Measurements from ENCODE around the gene GCC1.

The GCC1 gene

DNA sequence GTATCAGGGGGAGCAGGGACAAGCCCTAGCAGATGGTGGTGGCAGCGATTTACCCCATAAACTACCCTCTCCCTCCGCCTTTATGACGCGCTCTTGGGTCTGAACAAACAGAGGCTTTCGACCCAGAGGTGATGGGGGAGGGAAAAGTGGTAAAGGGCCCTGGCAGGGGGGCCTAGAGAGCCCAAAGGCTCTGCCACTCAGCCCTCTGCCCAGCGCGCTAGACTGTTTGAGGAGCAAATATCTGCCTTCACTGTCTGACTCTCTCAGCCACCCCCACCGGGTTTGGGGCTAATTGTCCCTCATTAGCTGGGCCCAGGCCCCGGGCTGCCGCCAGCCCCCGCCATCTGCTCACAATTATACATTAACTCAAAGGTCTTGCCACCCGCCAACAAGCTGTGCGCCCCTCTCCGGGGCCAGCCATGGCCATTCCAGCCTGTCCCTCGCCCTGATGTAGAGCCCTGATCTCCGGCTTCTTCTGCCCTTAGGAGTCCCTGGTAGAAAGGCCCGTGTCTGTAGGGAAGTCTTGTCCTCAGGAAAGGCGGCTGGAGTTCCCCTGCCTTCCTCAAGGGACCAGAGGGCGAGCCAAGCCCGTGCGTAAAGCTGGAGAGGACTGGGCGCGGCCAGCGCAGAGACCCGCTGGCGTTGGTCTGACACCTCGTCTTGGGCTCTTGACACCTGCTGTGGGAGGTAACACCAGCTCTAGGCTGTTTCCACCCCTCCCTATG, 34.4 kb upstream of the GCC1 start:
- no peak for DNase-seq (ENCODE audit: low spot score)

GRCh38 chr7:127618775-127619174, 33.4 kb upstream of the GCC1 start:
- no peak for TF ChIP-seq CTCF (IDR thresholded peaks at IDR 0.05; ENCODE audit: extremely low read depth, missing control alignments)

More for the DNA sequence above, 34.4 kb upstream of the GCC1 start:
- TF ChIP-seq CTCF (IDR thresholded peaks at IDR 0.05; ENCODE audit: extremely low read depth, missing control alignments), result no peak

GRCh38 chr7:127618042-127618441, 32.6 kb upstream of the GCC1 start, which contains the start of gene PAX4:
PAX4 (minus strand) TSS chr7:127618142; CDS start chr7:127615928, 2,214 bp downstream.
- DNase-seq (ENCODE audit: low spot score), result no peak
- TF ChIP-seq CTCF (IDR thresholded peaks at IDR 0.05; ENCODE audit: extremely low read depth, missing control alignments), result no peak

More at GRCh38 chr7:127618775-127619174, 33.4 kb upstream of the GCC1 start:
- DNase-seq (ENCODE audit: low spot score), result no peak

GRCh38 chr7:127616724-127617123, 31.3 kb upstream of the GCC1 start:
- TF ChIP-seq CTCF (IDR thresholded peaks at IDR 0.05; ENCODE audit: extremely low read depth, missing control alignments), result no peak
- DNase-seq (ENCODE audit: low spot score), result no peak

- no peak for TF ChIP-seq CTCF (IDR thresholded peaks at IDR 0.05; ENCODE audit: extremely low read depth, missing control alignments)
- DNase-seq (ENCODE audit: low spot score), result no peak
Observed at GRCh38 chr7:127612263-127612662, 26.9 kb upstream of the GCC1 start.

DNA sequence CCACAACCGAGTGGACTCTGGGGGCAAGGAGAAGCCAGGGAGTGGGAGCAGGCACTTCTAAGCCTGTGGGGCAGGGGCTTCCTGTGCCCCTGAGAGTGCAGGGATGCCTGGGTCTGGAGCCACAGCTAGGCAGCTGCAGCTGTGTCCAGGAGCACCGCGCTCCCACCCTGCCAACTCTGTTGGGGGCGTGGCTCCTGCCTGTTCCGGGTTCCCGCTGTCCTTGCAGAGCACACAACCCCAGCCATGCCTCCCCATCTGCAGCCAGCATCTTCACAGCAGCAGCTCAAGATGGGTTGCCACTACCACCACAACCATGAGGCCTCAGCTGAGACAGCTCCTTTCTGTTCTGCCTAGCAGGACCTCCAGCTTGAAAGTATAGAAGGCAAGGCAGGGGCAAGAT, 23.9 kb upstream of the GCC1 start:
- no peak for TF ChIP-seq CTCF (IDR thresholded peaks at IDR 0.05; ENCODE audit: extremely low read depth, missing control alignments)
- no peak for DNase-seq (ENCODE audit: low spot score)

DNA sequence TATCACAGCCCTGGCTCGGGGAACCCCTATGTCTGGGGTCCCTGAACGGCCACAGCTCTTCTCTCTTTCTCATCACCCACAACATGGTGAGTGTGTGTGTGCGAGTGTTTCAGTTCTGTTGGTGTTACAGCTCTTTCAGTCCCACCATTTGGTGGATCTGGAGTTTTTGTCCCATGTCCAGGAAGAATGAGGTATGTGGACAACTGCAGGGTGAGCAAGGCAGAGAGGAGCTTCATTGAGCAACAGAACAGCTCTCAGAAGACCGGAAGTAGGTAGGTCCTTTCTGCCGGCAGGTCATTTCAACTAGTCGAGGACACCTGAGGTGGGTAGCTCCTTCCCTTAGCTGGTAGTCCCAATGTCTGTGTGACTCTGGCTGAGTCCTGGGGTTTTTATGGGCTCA, 23.1 kb upstream of the GCC1 start:
- no peak for TF ChIP-seq CTCF (IDR thresholded peaks at IDR 0.05; ENCODE audit: extremely low read depth, missing control alignments)
- no peak for DNase-seq (ENCODE audit: low spot score)
